Fibroblast of skin of back (primary cell): ENCODE results near the gene ZFR2.

Experiments
- DNase-seq: peaks from one replicate; pipeline ENCODE4 v3.0.0-alpha.2; 2013

The ZFR2 gene

DNA sequence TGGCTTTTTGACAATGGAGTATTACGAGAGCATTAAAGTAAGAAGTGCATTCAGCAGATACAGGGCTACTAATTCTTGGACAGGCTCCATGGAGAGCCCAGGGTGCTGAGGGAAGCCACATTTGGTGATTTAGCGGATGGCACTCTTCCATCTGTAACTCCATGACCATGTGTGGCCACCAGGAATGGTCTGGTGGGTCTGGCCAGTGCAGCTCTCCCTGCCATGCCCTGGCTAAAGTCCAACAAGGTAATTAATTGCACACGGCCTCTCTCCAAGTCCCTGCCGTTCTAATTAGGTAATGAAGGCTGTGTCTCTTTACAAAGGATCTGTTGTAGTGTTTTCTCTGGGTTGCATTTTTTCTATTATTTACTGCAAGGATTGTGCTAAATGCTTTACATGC, 4.3 kb upstream of the ZFR2 start:
- no peak for DNase-seq

DNA sequence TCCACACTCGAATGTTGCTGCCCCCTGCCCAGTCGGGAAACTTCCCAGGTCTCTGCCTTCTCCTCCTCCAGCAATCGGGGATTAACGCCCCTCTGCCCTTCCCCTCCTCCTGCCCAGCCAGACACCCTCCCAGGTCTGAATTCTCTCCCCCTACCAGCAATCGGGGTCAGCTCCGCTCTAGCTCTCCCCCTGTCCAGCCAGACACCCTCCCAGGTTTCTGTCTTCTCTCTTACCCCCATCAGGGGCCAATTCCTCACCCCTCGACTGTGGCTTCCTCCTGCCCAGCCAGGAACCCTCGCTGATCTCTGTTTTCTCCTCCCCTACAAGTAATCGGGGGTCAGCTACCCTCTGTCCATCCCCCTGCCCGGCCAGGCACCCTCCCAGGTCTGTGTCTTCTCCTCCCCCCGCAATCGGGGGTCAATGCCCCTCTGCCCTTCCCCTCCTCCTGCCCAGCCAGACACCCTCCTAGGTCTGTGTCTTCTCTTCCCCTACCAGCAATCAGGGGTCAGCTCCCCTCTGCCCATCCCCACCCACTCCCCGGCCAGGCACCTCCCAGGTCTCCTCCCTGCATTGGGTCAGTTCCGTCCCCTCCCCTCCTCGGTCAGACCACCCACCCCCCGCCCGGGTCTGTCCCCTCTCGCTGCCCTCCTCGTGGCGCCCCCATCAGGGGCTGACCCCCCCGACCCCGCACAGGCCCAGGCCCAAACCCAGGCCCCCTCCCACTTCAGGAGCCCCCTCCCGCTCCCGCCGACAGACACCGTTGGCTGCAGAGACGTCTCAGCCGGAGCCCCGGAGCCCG, 668 bp downstream of the ZFR2 start:
- DNase-seq = no peak

- no peak for DNase-seq
Measured at GRCh38 chr19:3866910-3867638, 1.8 kb downstream of the ZFR2 start.

DNA sequence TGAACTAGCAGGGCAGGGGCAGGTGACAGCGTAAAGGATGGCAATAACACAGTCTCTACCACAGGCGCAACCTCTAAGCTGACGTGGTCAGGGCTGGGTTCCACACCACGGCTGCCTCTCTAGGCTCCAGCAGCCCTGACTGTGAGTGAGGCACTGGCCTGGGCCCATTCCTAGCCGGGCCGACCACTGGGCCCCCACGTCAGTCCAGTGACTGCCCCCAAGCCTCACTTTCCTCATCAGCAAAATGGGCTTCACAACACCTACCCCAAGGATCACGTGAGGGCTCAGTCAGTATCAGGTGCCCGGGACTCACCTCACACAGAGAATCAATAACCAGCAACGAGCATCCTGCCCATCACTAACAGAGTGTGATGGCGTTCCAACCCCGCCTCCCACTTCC, 5.2 kb downstream of the ZFR2 start:
- DNase-seq = no peak

GRCh38 chr19:3862826-3863500, 5.9 kb downstream of the ZFR2 start:
- no peak for DNase-seq

DNA sequence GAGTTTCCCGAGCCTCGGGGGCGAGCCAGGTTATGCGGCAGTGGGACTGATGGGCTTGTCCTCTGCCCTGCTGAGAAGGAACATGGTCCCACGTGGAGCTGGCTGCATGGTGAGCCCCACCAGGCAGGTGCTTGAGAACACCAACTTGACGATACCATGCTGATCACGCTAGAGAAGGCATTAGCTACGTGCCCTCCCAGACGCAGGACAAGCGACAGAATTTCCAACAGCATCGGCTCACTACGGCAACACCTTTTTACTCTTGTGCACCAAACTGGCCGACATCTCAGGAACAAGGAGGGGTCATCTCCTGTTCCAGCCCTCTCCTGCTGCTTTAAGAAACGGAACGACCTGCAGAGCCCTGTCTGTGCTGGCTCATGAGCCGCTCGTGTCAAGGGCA, 8.3 kb downstream of the ZFR2 start:
- DNase-seq = no peak

DNA sequence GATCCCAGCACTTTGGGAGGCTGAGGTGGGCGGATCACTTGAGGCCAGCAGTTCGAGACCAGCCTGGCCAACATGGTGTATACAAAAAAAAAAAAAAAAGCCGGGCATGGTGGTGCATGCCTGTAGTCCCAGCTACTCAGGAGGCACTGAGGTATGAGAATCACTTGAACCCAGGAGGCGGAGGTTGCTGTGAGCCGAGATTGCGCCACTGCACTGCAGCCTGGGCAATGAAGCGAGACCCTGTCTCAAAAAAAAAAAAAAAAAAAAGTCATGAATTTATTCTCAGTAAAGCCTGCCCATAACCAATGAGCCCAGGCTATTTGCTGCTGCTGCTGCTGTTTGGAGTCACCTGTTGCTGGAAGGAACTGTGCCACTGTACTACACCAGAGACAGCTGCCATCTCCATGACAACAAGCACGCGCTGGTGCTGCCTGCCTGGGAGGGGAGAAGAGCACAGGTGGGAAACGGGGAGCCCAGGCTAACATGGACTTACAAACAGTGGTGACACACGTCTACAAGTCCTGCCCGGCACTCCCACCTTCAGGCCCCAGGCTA, 11.3 kb downstream of the ZFR2 start:
- DNase-seq = no peak

DNA sequence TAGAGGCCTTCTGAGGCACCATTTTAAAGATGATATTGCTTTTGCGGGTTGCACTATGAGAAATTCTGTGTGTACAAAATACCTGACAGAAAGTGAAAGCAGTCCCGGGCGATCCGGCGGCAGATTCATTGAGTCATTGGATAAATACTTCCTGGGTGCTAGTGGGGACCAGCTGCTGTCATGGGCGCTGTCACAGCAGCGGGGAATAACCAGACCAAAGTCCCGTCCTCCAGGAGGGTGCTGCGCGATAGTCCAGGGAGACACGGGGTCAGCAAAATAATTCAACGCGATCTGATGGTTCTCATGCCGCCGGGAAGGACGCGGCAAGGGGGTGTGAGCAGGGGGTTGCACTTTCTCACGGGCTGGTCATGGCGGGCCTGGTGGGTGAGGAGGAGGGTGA, 13.5 kb downstream of the ZFR2 start:
- no peak for DNase-seq

DNA sequence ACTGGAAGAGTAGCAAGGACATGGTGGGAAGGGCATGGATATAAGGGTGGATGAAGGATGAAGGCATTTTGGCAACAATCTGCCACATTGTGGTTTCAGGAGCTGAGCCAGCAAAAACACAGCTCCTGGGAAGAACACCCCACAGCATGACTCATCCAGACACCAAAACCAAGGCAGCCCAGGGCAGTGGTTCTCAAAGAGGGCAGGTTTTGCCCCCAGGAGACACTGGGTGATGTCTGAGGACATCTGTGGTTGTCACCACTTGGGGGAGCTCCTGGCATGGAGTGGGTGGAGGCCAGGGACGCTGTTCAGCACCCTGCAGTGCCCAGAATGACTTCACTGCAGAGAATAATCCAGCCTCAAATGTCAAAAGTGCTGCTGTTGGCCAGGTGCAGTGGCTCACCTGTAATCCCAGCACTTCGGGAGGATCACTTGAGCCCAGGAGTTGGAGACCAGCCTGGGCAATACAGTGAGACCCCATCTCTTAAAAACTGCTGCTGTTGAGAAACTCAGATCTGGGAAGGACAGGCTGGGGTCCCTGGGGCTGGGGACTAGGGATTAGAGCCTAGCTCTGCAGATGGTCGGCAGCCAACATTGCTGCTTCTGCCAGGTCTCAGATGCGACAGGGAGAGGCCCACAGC, 16.1 kb downstream of the ZFR2 start:
- peak; percentile 92 for DNase-seq

GRCh38 chr19:3852177-3852511, 16.7 kb downstream of the ZFR2 start:
- no peak for DNase-seq

- DNase-seq = no peak
Measured at GRCh38 chr19:3851254-3852176, 17.3 kb downstream of the ZFR2 start.

- DNase-seq = no peak
Measured at GRCh38 chr19:3850320-3850972, 18.4 kb downstream of the ZFR2 start.

GRCh38 chr19:3849787-3850186, 19.1 kb downstream of the ZFR2 start:
- no peak for DNase-seq

- no peak for DNase-seq
Measured at GRCh38 chr19:3849092-3849491, 19.7 kb downstream of the ZFR2 start.

DNA sequence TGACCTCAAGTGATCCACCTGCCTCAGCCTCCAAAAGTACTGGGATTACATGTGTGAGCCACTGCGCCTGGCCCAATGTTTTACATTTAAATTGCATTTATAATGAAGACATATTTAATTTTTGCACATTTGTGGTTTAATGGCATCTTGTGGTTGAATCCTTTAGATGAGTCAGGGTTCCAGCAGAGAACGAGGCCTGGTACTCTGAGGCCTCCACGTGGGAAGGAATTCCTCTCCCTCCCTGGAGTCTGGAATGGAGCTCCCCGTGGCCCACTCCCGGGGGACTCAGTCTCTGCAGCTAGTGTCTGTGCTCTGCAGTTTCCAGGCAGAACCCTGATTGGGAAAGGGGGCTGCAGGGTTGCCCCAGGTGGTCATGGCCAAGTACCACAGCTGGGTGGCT, 24.2 kb downstream of the ZFR2 start:
- DNase-seq = peak; percentile 17

GRCh38 chr19:3842948-3843347, 25.9 kb downstream of the ZFR2 start:
- no peak for DNase-seq

GRCh38 chr19:3840804-3841203, 28.0 kb downstream of the ZFR2 start:
- no peak for DNase-seq

DNA sequence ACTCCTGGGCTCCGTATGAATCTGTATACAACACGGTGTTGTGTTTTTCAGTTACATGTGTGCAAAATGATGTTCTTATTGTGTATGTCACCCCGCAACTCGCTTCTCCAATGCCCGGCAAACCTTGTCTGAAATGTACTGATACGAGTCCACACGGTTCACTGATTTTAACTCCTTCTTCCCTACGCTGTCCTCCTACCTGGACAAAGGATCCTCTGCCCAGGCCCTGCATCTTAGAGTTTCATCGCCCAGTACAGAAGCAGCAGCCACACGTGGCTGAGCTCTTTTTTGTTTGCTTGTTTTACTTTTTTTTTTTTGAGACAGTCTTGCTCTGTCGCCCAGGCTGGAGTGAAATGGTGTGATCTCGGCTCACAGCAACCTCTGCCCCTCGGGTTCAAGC, 28.9 kb downstream of the ZFR2 start:
- no peak for DNase-seq

- DNase-seq = no peak
Measured at GRCh38 chr19:3838661-3839060, 30.2 kb downstream of the ZFR2 start.

DNA sequence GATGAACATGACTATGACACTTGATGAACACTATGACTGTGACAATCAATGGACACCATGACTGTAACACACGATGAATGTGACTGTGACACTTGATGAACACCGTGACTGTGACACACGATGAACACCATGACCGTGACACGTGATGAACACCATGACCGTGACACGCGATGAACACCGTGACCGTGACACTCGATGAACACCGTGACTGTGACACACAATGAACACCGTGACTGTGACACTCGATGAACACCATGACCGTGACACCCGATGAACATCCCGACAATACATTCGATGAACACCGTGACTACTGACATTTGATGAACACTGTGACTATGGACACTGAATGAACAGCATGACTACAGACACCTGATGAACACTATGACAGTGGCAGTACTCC, 30.9 kb downstream of the ZFR2 start:
- no peak for DNase-seq

GRCh38 chr19:3837332-3837731, 31.5 kb downstream of the ZFR2 start:
- DNase-seq = no peak
